ENCODE data around the gene CLIC4. TPM values are rescaled to one million over a fixed set of nuclear protein-coding genes. Genes with fewer than 3 reads are reported as not detected.
A peak's percentile ranks its signal among the peaks of the same experiment; 100 is the strongest.

CLIC4 gene
- total RNA-seq, 6 experiments from 2014 or later = 35.0 to 63.6 (median 44.3) TPM

- intact Hi-C loops (cut with DNase I) = no loop called here
- no peak for TF ChIP-seq CTCF (IDR thresholded peaks at IDR 0.05)
- no peak for TF ChIP-seq POLR2A (IDR thresholded peaks at IDR 0.05)
- no peak for DNase-seq
- no peaks in the 10 kb centered on the region for H3K27me3 ChIP-seq
- WGBS (ENCODE audit: insufficient coverage, low coverage, low lambda C conversion rate, missing lambda C conversion rate) = 41% methylated on average over 4 of the region's 4 CpGs
- no peak overlapping the region for H3K4me3 ChIP-seq
- H3K27ac ChIP-seq = peak overlapping the region; percentile 53 to 78 (median 59)
- no peaks in the 10 kb centered on the region for H3K36me3 ChIP-seq
- no peaks in the 10 kb centered on the region for H3K9me3 ChIP-seq
- peak in 3 of 4 donors; percentile 28 to 34 (median 33) for ATAC-seq
- H3K4me1 ChIP-seq = peaks cover 0 to 85% (median 31%) of the 10 kb centered on the region in 4 donors
These were observed 23.8 kb downstream of the CLIC4 start for GRCh38 chr1:24768873-24769605.

GRCh38 chr1:24769656-24770651, 24.7 kb downstream of the CLIC4 start:
- no peak overlapping the region for H3K4me3 ChIP-seq
- intact Hi-C loops (cut with DNase I) = no loop called here
- DNase-seq = no peak
- H3K27me3 ChIP-seq = no peaks in the 10 kb centered on the region
- WGBS (ENCODE audit: insufficient coverage, low coverage, low lambda C conversion rate, missing lambda C conversion rate) = 13% methylated on average over 2 of the region's 2 CpGs
- peaks cover 0 to 78% (median 29%) of the 10 kb centered on the region in 4 donors for H3K4me1 ChIP-seq
- H3K27ac ChIP-seq = peak overlapping the region; percentile 53 to 78 (median 60)
- TF ChIP-seq POLR2A (IDR thresholded peaks at IDR 0.05) (no peak), CTCF (IDR thresholded peaks at IDR 0.05) (no peak)
- H3K36me3 ChIP-seq = no peaks in the 10 kb centered on the region
- no peaks in the 10 kb centered on the region for H3K9me3 ChIP-seq
- peak; percentile 11 to 63 (median 46) for ATAC-seq

- H3K4me3 ChIP-seq = no peak overlapping the region
- H3K9me3 ChIP-seq = no peaks in the 10 kb centered on the region
- H3K27ac ChIP-seq = peak overlapping the region; percentile 53 to 60 (median 55)
- TF ChIP-seq CTCF (IDR thresholded peaks at IDR 0.05) (no peak), POLR2A (IDR thresholded peaks at IDR 0.05) (no peak)
- peaks cover 0 to 76% (median 25%) of the 10 kb centered on the region in 4 donors for H3K4me1 ChIP-seq
- 78% methylated on average over 5 of the region's 5 CpGs for WGBS (ENCODE audit: insufficient coverage, low coverage, low lambda C conversion rate, missing lambda C conversion rate)
- intact Hi-C loops (cut with DNase I) = no loop called here
- no peak for ATAC-seq
- H3K36me3 ChIP-seq = no peaks in the 10 kb centered on the region
- no peak for DNase-seq
- H3K27me3 ChIP-seq = no peaks in the 10 kb centered on the region
These were observed 25.6 kb downstream of the CLIC4 start for GRCh38 chr1:24770881-24771280.

GRCh38 chr1:24771574-24771973, 26.3 kb downstream of the CLIC4 start:
- Histone ChIP-seq H3K9me3 (no peaks in the 10 kb centered on the region), H3K4me3 (no peak overlapping the region), H3K27ac (peak overlapping the region; percentile 4 to 60 (median 55)), H3K27me3 (no peaks in the 10 kb centered on the region), H3K36me3 (no peaks in the 10 kb centered on the region), H3K4me1 (peaks cover 0 to 76% (median 24%) of the 10 kb centered on the region in 4 donors)
- no peak for ATAC-seq
- DNase-seq = no peak
- no peak for TF ChIP-seq CTCF (IDR thresholded peaks at IDR 0.05)
- no peak for TF ChIP-seq POLR2A (IDR thresholded peaks at IDR 0.05)
- intact Hi-C loops (cut with DNase I) = no loop called here
